ENCODE results near the gene ALDOA.

The ALDOA gene

GRCh38 chr16:30115238-30115637 is 49.7 kb downstream of the ALDOA start:
- no peak for DNase-seq (ENCODE audit: low read depth in 2 of 2)

GRCh38 chr16:30116291-30117207 is 51.0 kb downstream of the ALDOA start:
- DNase-seq (ENCODE audit: low read depth in 2 of 2), result no peak

GRCh38 chr16:30117768-30118167 is 52.2 kb downstream of the ALDOA start:
- no peak for DNase-seq (ENCODE audit: low read depth in 2 of 2)

- no peak for DNase-seq (ENCODE audit: low read depth in 2 of 2)
These were observed 53.9 kb downstream of the ALDOA start for GRCh38 chr16:30119428-30119827.

Measured in stimulated activated CD4-positive, alpha-beta T cell treated with anti-CD3 and anti-CD28 coated beads, Interleukin-12 subunit alpha, Interleukin-12 subunit beta, amount 100 ng/mL, for 24 hours (primary cell).